AG09319 (cell line): ENCODE measurements around the gene NRAP.

Source experiments
- DNase-seq: peaks from one replicate; pipeline ENCODE4 v3.0.0-alpha.2; 2010; ENCODE audit warnings: low read depth; ENCODE audit errors: extremely low read depth
- CTCF ChIP-seq: IDR thresholded peaks from 2 replicates; pipeline ENCODE4 v1.5.1; 2011; ENCODE audit warnings: low read depth, mild to moderate bottlenecking, inconsistent platforms, low read length, moderate library complexity

The NRAP gene

GRCh38 chr10:113663908-113664307 lies at the start of gene NRAP:
Gene NRAP, minus strand, starts transcription at chr10:113664041. Its CDS starts 159 bp downstream, at chr10:113663882.
- no peak for DNase-seq
- no peak for TF ChIP-seq CTCF

- DNase-seq: no peak
- no peak for TF ChIP-seq CTCF
Measured at GRCh38 chr10:113713640-113713982, 49.8 kb upstream of the NRAP start.

GRCh38 chr10:113712755-113713639 lies 49.2 kb upstream of the NRAP start:
- no peak for TF ChIP-seq CTCF
- no peak for DNase-seq

GRCh38 chr10:113712024-113712423 lies 48.2 kb upstream of the NRAP start:
- no peak for TF ChIP-seq CTCF
- no peak for DNase-seq

- TF ChIP-seq CTCF: no peak
- no peak for DNase-seq
Measured at GRCh38 chr10:113711142-113711541, 47.3 kb upstream of the NRAP start.

- no peak for TF ChIP-seq CTCF
- peak; percentile 30 for DNase-seq
Measured at GRCh38 chr10:113709221-113709838, 45.5 kb upstream of the NRAP start.

GRCh38 chr10:113708640-113709039 lies 44.8 kb upstream of the NRAP start:
- no peak for TF ChIP-seq CTCF
- DNase-seq: no peak
